Stomach (tissue), 4 donors: ENCODE data around the gene NID2.

Source experiments
- CTCF ChIP-seq, 7 experiments: fragments of 450-650 bp in 4 of 7; fragments of 200-600 bp in 3 of 7; sonication (generic) in 3 of 7; IDR thresholded peaks; one replicate each; pipeline ENCODE4 v1.5.1; 2016 to 2019; ENCODE audit warnings: antibody characterized with exemption in 7 of 7, control low read depth in 2 of 7, mild to moderate bottlenecking in 1 of 7
- EP300 ChIP-seq: sonication (generic); formaldehyde crosslinking; IDR thresholded peaks from one replicate; pipeline ENCODE4 v1.6.1; 2017; ENCODE audit warnings: antibody characterized with exemption
- POLR2A ChIP-seq, 4 donors: fragments of 450-650 bp; IDR thresholded peaks; one replicate each; pipeline ENCODE4 v1.6.1; 2016; ENCODE audit warnings: antibody characterized with exemption in 4 of 4, control low read depth in 2 of 4, mild to moderate bottlenecking in 1 of 4, moderate library complexity in 1 of 4
- POLR2AphosphoS5 ChIP-seq, 3 donors: sonication (generic); formaldehyde crosslinking; IDR thresholded peaks; one replicate each; pipeline ENCODE4 v1.6.1; 2016; ENCODE audit warnings: antibody characterized with exemption in 3 of 3

GRCh38 chr14:52044791-52045522 is 23.9 kb downstream of the NID2 start:
- TF ChIP-seq CTCF (IDR thresholded peaks at IDR 0.05) = no peak
- TF ChIP-seq EP300 = no peak
- TF ChIP-seq POLR2AphosphoS5 (IDR thresholded peaks at IDR 0.05) = peak in 2 of 3 donors; percentile 25 to 76
- TF ChIP-seq POLR2A (IDR thresholded peaks at IDR 0.05) = no peak
